Choroid plexus epithelial cell (primary cell): ENCODE results near the gene INPP5E.

ENCODE experiments used
- DNase-seq: peaks from one replicate; pipeline ENCODE4 v3.0.0-alpha.2; 2010; ENCODE audit warnings: low read depth
- H3K4me3 ChIP-seq: 2 replicates; pipeline ENCODE4 v1.5.1; 2011; ENCODE audit warnings: low read depth, mild to moderate bottlenecking, control low read depth, low read length, moderate library complexity
- CTCF ChIP-seq: conservative IDR thresholded peaks from 2 replicates; pipeline ENCODE4 v1.5.1; 2011; ENCODE audit warnings: low read depth, mild to moderate bottlenecking, control low read depth, inconsistent platforms, low read length, moderate library complexity

Gene INPP5E

GRCh38 chr9:136455043-136456002, 15.7 kb upstream of the INPP5E start:
- no peak for TF ChIP-seq CTCF
- no peak for DNase-seq
- H3K4me3 ChIP-seq, result no peak overlapping the region

- no peak for TF ChIP-seq CTCF
- DNase-seq, result no peak
- no peak overlapping the region for H3K4me3 ChIP-seq
Measured at GRCh38 chr9:136454026-136454796, 14.6 kb upstream of the INPP5E start.

- no peak overlapping the region for H3K4me3 ChIP-seq
- no peak for DNase-seq
- no peak for TF ChIP-seq CTCF
Measured at GRCh38 chr9:136453326-136453725, 13.7 kb upstream of the INPP5E start.

GRCh38 chr9:136451221-136451877, 11.7 kb upstream of the INPP5E start:
- no peak for DNase-seq
- H3K4me3 ChIP-seq, result no peak overlapping the region
- TF ChIP-seq CTCF, result peak; percentile 30

- no peak for TF ChIP-seq CTCF
- DNase-seq, result no peak
- H3K4me3 ChIP-seq, result no peak overlapping the region
Measured at GRCh38 chr9:136448655-136449054, 9.0 kb upstream of the INPP5E start.

GRCh38 chr9:136447173-136447778, 7.6 kb upstream of the INPP5E start:
- H3K4me3 ChIP-seq, result no peak overlapping the region
- TF ChIP-seq CTCF, result no peak
- no peak for DNase-seq
